ENCODE data around the gene CLIP4. TPM values are rescaled to one million over a fixed set of nuclear protein-coding genes. Genes with fewer than 3 reads are reported as not detected.
A peak's percentile ranks its signal among the peaks of the same experiment; 100 is the strongest.

The CLIP4 gene
- total RNA-seq, 1 donor from 2014 or later = 48.2 TPM

DNA sequence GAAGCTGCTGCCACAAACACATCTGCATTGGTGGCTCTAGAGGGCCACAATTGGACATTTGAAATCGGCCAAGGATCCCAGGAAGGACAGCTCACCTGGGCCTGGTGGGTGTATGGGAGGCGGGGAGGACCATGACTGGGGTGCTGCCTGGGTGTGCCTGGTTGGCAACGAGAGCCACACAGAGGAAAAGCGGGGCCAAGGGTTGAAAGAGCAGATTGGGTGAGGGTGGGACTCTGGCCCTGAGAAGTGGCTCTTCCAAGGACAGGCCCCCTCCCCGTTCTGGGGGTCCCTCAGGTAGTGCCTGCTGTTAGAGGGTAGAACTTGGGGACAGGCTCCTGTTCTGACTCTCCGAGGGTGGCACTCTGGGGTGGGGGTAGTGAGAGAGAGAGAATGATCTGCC lies 102.9 kb downstream of the CLIP4 start:
- peak; percentile 57 for DNase-seq (ENCODE audit: low spot score)

DNA sequence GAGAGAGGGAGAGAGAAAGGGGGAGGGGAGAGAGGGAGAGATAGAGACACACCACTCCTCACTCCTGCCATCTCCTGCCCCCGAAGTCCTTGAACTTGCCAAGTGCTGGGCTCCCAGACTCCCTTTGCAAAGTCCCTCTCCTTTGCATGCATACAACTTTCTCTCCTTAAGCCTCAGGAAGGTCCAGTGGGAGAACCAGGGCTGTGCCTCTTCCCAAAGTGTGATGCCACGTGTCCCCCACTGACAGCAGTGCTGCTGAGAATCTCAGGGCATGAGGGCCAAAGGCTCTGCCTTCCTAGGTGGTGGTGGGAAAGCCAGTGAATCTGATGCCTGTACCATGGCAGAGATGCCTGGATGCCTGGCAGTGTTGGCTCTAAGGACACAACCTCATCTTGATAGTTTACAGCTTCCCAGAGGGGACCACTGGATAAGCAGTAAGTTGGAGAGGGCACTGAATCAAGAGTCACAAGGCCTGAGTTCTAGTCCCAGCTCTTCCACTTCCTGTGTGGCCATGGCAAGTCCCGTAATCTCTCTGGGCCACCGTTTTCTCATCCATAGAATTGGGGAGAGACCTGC lies 103.4 kb downstream of the CLIP4 start:
- peak; percentile 79 for DNase-seq (ENCODE audit: low spot score)

DNA sequence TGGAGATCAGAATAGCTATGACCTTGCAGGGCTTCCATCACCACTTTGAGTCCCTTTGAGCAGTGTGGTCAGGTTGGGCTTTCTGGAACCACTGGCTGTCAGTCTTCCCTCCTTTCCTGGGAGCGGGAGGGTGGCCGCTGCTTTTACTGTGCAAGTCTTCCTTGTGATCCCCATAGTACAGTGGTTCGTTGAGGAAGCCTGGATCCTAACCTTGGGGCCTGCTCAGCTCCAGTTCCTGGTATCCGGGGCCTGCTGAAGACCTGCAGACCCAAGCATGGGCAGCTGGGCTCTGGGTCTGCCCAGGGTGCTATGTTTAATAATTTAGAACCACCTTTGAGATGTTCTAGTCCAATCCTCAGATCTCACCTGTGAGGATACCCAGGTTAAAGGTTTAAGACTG lies 104.2 kb downstream of the CLIP4 start:
- peak; percentile 49 for DNase-seq (ENCODE audit: low spot score)

DNA sequence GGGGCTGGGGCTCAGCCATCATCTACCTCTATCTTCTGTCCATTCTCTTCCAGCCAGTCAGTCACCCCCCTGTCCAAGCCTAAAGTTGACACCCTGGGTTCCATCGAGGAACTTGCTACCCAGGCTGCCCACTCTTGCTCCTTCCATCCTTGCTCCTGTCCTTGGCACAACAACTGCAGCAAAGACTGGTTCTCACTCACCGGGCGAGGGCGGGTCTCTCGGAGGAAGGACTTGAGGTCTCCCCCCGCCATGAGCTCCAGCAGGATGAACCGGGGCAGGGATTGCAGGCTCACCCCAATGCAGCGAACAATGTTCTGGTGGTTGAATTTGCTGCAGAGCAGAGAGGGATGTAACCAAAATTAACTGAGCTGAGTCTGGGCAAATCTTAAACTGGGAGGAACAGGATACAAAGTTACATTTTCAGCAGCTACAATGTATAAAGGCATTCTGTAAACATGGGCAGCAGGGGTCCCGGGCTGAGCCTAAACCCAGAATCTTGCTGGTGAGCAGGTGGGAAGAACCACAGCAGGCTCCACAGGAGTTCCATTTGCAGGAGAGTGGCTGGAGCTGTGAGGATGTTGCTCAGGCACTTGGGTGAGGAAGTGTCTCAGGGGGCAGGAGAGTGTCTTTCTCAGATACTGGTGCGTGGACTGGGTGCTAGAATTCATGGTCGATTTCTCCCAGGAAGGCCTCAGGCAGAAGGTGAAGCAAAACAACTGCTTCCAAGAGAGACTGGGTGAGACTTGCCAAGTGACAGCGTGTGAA lies 105.5 kb downstream of the CLIP4 start:
- DNase-seq (ENCODE audit: low spot score) = peak; percentile 67

DNA sequence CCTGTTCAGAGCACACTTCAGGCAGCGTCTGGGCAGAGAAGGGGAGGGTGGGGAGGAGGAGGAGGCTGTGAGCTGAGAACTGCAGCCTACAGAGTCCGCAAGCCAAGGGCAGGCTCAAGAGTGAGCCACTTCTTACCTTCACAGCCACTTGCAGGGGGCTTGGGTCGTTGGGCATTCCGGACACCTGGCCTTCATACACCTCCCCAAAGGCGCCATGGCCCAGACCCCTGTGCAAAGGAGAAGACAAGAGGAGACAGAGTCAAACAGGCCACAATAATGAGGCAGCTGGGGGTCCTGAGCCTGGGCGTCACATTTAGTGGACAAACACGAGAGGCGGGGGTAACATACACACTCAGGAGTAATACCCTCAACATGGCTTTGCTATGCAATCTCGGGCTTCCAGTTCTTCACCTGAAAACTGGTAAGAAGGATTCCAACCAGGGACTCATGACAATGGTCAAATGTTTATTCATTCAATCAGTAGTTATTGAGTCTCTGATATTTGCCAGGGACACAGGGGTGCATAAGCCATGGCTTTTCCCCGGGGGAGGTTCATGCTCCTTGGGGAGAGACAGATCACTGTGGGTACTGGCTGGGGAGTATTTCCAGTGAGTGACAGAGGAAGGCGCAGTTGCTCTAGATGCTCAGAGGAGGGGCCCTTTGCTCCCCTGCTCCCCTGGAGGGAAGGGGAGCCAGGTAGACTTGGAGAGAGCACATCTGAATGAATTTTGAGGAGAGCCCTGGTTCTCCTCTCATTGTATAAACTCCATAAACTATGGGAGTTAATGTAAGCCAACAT lies 107.4 kb downstream of the CLIP4 start:
- peak; percentile 51 for DNase-seq (ENCODE audit: low spot score)

DNA sequence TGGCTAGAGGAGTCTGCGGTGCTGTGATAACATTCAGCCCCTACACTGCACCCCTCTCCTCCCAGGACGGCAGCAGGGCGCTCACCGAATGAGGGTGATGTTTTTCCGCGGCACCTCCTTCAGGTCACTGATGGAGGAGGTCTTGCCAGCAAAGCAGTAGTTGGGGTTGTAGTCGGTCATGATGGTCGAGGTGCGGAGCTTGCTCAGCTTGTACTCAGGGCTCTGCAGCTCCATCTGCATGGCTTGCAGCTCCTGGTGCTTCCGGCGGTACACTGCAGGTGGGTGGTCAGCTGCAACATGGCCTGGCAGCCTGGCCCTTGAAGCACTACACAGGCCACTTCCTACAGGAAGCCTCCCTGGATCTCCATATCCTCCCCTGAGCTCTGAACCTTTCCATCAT lies 108.0 kb downstream of the CLIP4 start:
- DNase-seq (ENCODE audit: low spot score) = peak; percentile 60

DNA sequence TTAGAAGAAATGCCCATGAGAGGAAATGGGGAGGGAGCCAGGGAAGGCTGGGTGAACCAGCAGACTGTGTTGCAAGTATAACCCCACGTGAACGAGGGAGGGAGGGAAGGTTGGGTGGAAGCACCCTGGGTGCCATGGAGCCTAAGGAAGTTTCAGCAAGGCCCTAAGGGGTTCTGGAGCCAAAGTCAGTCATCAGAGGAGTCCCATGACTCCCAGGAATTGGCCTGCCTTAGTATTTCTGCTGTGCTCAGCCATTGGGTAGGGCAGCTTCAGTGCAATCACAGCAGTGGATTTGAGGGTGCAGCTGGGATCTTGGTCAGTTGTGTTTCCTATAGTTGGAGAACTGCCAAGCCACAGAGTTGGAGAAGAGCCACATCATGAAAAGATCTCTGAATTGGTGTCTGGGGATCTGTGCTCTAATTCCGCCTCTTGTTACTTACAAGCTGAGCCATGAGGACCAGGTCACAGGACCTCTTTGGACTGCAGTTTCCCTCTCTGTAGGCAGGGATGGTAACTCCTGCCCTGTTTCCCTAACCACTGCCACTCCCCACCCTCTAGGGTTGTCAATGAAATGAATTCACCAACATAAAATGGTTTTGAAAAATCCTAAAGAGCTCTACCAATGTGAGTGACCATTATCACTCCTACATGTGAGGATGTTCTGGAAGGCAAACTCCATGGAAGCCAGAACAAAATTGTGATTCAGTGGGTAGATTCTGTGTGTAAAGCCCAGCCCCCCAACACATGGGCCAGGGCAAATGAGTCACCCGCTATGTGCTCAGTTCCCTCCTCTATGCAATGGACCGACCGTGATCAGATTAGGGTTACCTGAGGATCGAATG lies 108.9 kb downstream of the CLIP4 start:
- DNase-seq (ENCODE audit: low spot score) = peak; percentile 74

DNA sequence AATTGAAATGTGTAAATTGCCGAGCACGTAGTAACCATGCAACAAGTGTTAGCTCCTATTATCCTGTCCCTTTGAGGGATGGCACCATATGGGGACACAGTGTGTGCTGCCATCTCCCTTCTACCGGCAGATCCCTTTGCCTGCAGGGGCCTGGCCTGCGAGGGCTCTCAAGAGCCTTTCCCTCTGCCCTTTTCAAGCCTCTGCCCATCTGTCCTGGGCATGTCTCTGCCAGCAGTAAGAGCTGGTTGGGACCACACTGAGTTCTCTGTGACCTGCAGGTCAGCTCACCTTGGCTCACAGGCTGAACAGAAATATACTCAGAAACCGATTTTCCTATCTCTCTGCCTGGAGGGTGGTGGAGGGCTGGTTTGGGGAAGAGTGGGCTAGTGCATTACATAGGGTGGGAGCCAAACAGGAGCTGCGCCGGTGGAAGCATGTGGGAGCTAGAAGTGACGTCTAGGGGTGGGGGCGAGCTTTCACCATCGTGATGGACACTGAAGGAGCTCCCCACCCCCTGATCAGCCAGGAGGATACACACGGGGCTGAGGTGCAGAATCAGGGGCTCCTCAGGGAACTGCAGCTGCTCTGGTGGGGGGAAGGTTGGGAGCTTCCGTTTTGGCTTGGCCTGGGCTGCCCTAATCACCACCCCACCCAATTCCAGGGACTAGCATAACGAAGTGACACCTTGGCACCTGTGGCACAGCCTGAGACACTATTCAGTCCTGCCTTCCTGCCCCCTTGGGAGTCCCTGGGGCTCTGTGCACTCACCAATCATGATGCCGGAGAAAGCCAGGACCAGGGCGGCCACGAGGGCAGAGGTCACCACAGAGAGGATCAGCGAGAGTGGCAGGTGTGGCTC lies 109.7 kb downstream of the CLIP4 start:
- peak; percentile 77 for DNase-seq (ENCODE audit: low spot score)

DNA sequence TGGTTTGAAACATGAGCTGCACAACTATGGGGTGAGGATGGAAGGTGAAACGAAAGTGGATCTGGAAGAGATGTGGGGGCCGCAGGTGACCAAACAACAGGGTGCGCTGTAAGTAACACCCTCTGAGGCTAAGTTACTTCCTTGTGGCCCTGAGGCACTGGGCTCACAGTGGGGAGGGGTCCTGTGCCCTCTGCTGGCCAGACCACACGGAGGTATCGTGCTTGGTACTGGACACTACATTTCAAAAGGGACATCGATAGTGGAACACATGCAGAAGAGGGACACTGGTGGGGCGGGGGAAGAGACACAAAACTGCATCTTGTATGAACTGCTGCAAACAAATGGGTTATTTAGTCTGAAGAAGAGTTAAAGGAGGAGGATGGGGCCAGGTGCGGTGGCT lies 110.6 kb downstream of the CLIP4 start:
- DNase-seq (ENCODE audit: low spot score) = no peak

DNA sequence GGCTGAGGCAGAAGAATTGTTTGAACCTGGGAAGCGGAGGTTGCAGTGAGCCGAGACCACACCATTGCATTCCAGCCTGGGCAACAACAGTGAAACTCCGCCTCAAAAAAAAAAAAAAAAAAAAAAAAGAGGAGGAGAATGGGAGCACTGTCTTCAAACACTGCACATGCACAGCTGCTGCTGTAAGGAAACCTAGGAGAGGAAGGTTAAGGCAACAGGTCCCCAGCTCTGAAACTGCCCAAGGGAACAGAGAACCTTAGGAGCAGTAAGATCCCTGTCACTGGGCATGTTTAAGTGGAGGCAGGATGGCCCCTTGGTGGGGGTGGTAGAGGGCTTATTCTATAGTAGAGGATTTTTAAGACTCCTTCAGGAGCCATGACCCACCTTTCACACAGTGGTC lies 111.2 kb downstream of the CLIP4 start:
- no peak for DNase-seq (ENCODE audit: low spot score)

DNA sequence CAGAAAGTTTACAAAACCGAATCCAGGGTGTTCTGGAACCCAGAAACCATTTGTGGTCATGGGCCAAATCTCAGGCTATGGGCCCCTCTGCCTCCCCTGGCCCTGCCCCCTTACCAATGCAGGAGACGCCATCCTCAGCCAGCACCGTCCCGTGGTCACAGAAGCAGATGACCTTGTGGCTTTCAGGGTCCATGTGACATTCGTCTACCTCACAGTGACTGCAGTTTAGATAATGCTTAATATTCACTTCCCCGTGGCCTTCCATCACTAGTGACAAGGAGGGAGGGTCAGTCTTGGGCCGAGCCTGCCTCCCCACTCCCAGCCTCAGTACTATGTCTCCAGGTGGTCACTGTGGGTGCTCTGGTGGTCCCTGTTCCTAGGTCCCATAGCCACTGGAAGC lies 111.6 kb downstream of the CLIP4 start:
- no peak for DNase-seq (ENCODE audit: low spot score)

DNA sequence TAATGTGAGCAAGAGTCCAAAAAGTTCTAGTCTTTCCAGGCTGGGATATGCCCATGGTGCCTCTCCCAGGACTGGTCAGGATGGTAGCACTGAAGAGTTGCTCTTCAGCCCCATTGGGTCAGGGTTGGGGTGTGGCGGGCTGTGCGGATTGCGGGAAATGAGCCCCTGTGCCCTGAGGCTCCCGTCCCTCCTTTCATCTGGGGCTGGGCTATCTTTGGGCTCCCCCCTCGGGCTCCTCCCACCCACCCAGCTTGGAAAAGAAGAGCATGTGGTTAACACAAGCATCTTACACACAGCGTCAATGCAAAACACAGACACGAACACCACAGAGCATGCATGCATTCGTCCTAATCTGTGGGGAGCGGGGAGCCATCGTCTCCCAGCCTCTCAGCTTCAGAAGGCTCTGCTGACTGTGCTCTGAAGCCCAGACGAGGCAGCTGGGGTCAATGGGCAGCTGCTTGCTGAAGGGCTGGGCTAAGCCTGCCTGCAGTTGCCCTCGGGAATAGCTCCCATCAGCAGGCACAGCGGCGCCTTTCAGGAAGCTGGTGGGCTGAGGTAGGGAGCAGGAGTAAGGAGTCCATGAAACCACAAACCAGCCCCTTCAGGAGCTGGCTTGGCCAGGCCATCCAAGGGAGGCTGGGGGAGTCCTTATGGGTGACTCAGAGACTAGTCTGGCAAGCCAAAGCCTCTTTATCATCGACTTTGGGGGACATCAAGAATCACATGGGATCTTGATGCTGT lies 112.9 kb downstream of the CLIP4 start:
- DNase-seq (ENCODE audit: low spot score) = no peak

DNA sequence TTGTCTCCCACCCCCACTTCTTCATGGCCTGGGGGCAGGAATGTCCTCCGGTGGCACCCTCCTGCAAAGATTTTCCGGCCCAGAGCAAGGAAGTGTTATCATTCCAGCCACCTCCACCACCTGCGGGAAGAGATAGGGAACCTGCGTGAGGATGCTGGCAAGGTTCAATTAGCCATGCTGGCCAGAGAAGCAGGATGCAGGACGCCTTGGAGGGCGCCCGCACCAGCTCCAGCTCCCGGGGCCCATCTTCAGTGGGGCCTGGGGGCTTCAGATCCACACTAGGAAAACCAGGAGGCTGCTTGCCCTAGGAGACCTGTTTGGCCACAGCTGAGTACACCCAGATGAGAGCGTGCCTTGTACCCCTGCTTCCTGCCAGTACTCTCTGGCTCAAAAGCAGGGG lies 113.7 kb downstream of the CLIP4 start:
- DNase-seq (ENCODE audit: low spot score) = no peak

DNA sequence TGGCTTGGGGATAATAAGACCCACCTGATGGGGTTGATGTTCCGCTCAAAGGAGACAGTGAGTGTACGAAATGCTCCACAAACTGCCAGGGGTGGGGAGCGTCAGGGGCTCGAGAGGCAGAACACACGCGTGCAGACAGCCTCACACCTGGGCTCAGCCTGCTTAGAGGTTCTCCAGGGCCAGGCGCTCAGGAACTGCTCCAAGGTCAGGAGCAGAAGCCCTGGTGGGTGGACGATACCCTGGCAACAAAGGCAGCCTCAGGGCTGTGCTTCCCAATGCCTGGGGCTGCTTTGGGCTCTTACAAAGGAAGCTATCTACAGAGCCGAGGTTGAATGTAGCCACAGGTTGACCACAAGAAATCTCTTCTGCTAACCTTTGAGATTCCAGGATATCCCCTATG lies 114.4 kb downstream of the CLIP4 start:
- DNase-seq (ENCODE audit: low spot score) = no peak

DNA sequence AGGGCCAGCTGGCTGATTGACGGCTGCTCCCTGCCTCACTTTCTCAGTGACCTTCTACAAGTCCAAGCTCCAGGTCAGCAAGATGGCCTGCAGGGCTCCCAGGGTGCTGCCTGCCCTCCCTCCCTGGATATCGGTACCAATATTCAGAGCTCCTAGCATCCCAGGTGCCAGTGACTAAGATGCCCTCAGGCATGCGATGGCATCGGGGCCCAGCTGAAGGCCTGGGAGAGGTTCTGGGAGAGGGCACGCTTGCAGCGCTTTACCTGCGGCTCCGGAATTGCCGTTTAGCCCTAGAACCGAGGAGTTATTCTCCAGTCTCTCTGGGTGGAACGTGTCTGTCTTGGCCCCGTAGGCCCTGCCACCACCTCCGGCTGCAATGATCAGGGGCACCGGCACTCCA lies 116.8 kb downstream of the CLIP4 start:
- DNase-seq (ENCODE audit: low spot score) = no peak

DNA sequence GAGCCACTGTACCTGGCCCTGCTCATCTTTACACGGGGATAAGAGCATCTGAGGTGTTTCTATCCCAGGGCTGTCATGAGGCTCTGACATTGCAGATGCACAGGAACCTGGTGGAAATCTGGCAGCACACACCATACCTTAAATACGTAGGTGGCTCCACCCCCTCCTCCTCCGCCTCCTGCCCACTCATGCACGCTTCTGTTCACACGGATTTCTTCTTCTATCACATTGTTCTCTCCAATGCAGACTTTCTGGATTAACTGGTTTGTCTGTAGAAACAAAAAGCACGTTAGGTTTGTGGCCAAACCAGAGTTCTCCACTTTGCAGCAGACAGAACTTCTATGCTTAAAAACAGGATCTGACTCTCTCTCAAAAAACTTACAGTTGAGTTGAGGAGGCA lies 118.2 kb downstream of the CLIP4 start:
- DNase-seq (ENCODE audit: low spot score) = no peak

DNA sequence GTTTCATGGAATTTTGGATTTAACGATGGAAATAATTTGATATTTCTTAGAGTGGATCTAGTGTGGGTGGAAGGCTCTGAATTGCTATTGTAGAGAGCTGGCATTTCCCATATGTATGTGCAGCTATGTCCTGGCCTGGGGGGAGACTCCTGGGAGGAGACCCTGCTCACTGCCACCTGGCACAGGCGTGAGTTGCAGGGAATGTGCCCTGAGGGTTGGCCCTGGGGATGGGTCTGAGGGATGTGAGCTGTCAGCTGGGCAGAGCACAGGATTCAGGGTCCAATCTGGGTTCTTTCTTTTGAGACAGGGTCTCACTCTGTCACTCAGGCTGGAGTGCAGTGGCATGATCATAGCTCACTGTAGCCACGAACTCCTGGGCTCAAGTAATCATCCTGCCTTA lies 120.2 kb downstream of the CLIP4 start:
- DNase-seq (ENCODE audit: low spot score) = peak; percentile 75

DNA sequence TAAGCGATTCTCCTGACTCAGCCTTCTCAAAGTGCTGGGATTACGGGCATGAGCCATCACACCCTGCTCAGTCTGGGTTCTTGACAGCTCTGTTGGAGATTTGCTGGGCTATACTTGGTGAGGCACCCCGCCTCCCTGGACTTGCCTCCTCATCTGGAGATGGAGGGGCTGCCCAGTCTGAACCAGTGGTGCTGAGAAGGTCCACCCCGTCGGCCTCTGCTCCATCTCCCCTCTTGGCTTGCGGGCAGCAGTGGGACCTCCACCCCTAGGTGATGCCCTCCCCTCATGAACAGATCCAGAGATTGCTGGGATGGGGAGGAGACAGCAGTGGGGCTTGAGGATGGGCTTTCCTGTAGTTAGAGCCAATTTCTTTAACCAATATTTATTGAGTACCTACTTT lies 120.9 kb downstream of the CLIP4 start:
- DNase-seq (ENCODE audit: low spot score) = peak; percentile 84

DNA sequence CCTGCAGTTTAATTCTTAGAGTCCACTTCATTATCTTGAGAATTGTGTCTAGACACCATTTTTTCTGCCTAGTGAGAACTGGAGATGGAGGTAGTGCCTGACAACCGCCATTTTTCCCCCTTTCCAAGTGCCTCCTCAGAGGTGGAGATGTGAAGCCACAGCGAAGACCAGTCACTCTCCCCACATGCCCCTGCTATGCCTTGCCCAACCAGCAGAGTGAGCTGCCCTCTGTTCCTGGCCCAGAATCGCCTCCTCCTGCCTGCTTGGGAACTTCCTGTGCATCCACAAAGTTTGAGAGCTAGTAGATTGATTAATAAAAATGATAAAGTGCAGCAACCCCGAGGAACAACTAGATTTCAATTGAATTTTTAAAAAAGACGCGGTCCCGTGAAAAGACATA lies 123.3 kb downstream of the CLIP4 start:
- DNase-seq (ENCODE audit: low spot score) = no peak

Data from mesenteric fat pad (tissue), 1 donor.